ENCODE measurements around the gene IKZF1.

Gene IKZF1

DNA sequence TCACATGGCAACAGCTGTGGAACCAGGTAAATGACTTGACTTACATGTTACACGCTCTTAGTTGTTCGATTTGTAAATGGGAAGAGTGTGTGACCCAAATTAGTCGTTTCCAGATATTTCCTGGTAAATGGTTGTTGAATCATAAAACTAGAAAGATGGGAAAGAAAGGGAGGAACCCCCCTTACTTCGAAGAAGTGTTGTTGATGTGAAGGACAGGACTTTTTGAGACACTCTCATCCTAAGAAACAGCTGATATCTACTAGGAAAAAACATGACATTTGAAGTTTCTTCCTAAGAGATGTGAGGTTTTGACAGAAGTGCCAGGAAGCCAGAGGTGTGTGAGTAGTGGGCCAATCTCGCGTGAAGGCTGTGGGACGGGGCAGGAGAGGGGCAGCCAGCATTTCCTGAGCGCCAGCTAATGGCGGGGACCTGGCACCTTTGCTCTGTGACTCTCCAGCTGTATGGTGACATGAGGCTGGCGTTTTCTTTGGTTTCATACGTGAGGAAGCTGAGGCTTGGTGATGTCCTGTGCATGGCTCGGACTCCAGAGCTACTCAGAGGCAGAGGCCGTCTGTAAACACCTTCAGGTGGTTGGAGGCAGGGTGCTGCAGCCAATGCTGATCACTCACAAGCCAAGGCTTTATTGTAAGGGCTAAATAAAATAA, 53.7 kb downstream of the IKZF1 start:
- DNase-seq, result peak; percentile 69
- peaks cover 3% of the 10 kb centered on the region for H3K9me3 Mint-ChIP-seq

DNA sequence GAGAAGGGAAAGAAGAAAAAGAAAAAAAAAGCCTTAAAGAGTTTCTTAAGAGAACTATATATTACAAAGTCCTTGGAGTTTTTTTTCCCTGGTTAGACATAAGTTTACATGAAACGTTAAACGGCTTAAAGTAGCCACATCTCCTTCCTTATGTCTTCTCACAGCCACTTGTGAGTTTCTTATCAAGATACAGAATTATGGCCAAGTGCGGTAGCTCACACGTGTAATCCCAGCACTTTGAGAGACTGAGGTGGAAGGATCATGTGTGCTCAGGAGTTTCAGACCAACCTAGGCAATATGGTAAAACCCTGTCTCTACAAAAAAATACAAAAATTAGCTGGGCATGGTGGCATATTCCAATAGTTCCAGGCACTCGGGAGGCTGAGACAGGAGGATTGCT, 54.3 kb downstream of the IKZF1 start:
- peaks cover 98% of the 10 kb centered on the region for H3K4me1 Mint-ChIP-seq (ENCODE audit: low read depth)
- H3K27ac Mint-ChIP-seq, result peak overlapping the region; percentile 99
- H3K9me3 Mint-ChIP-seq, result peaks cover 3% of the 10 kb centered on the region
- H3K27me3 Mint-ChIP-seq, result no peaks in the 10 kb centered on the region
- DNase-seq, result no peak
- peaks cover 99% of the 10 kb centered on the region for H3K36me3 Mint-ChIP-seq (ENCODE audit: low read depth)
- H3K4me3 Mint-ChIP-seq, result peak overlapping the region; percentile 62

More for the DNA sequence above, 53.7 kb downstream of the IKZF1 start:
- Mint-ChIP-seq H3K4me1 (ENCODE audit: low read depth) (peaks cover 98% of the 10 kb centered on the region), H3K36me3 (ENCODE audit: low read depth) (peaks cover 99% of the 10 kb centered on the region), H3K27me3 (no peaks in the 10 kb centered on the region), H3K4me3 (peak overlapping the region; percentile 62), H3K27ac (peak overlapping the region; percentile 99)

DNA sequence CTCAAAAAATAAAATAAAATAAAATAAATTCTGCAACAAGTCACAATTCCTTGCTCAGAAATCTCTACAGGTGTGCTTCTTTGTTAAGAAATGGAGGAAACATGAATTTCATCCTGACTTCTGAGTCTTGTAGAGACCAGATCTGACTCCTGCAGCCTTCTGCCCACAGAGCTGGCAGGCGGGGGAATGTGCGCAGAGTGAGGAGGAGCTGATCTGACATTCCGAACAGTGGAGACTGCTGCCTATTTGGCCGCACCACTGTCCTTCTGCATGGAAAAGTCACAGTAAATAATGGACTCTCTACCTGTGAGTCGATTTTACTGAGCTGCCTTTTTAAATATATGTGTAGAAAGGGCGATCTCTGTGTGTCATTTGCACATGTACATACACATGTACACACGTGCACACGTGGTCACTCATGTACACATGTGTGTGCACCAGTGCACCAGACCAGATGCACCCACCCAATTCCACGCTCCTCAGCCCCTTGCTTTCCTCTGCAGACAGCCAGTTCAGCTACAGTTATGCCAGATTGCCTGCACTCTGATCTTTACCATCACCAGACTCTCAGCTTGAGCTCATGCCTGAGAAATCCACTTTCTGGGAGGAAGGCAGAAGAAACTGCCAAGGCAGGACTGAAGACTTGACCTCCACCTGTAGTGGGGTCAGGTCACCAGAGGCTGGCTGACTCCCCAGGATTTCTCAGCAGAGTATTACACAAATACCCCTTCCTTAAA, 54.9 kb downstream of the IKZF1 start:
- peak overlapping the region; percentile 62 for H3K4me3 Mint-ChIP-seq
- H3K9me3 Mint-ChIP-seq, result peaks cover 3% of the 10 kb centered on the region
- peak; percentile 50 for DNase-seq
- no peaks in the 10 kb centered on the region for H3K27me3 Mint-ChIP-seq
- H3K4me1 Mint-ChIP-seq (ENCODE audit: low read depth), result peaks cover 97% of the 10 kb centered on the region
- peak overlapping the region; percentile 99 for H3K27ac Mint-ChIP-seq
- H3K36me3 Mint-ChIP-seq (ENCODE audit: low read depth), result peaks cover 99% of the 10 kb centered on the region

DNA sequence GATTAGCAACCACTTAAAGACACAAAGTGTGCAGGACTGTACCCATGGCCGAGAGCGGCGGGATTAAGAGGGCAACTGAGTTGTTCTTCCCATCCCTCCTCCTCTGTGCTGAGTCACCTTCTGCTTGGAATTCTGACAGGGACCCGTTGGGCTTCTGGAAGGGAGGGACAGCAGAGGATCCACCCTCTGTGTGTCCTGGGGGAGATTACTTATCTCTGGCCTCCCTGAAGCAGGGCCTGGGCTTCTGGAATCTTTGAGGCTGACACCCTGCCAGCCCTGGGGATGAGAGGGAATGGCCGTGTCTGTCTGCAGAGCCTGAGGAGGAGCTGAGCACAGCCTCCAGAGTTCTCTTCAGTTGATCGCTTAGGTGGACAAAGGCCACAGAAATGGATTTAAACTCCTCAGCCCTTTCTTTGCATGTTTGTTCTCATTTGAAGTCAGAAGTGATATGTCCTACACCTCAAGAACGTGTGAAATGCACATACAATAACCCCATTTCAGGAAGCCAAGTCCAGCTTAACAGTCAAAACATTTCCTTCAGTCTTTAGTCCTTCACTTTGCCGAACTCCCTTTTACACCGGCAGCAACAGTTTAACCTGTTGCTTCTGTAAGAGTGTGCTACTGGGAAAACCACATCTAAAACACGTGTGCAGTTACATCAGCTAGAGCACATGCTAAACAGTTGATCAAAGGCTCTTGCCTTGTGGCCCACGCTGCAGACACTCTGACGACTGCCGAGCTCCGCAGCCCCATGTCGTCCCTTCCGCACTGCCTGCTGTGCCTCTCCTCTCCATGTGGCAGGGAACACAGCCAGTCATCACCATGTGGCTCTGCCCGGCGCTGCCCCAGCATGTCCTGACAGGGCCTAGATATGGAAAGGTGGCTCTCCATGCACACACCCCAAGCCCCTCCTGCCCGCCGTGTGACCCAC, 55.7 kb downstream of the IKZF1 start:
- Mint-ChIP-seq H3K9me3 (peaks cover 3% of the 10 kb centered on the region), H3K36me3 (ENCODE audit: low read depth) (peaks cover 99% of the 10 kb centered on the region), H3K4me3 (peak overlapping the region; percentile 62), H3K27me3 (no peaks in the 10 kb centered on the region), H3K27ac (peak overlapping the region; percentile 99), H3K4me1 (ENCODE audit: low read depth) (peaks cover 97% of the 10 kb centered on the region)
- DNase-seq, result peak; percentile 85

DNA sequence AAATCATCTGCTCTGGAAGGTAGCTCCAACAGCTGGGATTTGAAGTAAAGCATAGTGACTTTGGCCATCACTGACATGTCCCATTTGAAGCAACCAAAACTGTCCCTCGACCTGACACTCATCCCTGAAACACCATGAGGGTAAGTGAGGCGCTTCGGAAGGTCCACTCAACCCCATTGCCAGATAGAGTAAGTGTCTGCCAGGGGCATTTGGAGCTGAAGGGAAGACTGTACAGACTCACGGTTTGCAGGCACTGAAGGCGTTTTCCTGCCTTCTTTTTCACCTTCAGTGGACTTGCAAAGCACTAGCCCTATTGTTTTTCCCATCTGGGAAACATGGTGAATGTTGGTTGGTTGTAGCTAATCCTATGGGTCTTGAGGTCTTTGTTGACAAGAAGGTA, 57.6 kb downstream of the IKZF1 start:
- Mint-ChIP-seq H3K4me1 (ENCODE audit: low read depth) (peaks cover 98% of the 10 kb centered on the region), H3K9me3 (peaks cover 3% of the 10 kb centered on the region), H3K27me3 (no peaks in the 10 kb centered on the region), H3K27ac (peak overlapping the region; percentile 99), H3K36me3 (ENCODE audit: low read depth) (peaks cover 99% of the 10 kb centered on the region), H3K4me3 (peak overlapping the region; percentile 16)
- peak; percentile 46 for DNase-seq

DNA sequence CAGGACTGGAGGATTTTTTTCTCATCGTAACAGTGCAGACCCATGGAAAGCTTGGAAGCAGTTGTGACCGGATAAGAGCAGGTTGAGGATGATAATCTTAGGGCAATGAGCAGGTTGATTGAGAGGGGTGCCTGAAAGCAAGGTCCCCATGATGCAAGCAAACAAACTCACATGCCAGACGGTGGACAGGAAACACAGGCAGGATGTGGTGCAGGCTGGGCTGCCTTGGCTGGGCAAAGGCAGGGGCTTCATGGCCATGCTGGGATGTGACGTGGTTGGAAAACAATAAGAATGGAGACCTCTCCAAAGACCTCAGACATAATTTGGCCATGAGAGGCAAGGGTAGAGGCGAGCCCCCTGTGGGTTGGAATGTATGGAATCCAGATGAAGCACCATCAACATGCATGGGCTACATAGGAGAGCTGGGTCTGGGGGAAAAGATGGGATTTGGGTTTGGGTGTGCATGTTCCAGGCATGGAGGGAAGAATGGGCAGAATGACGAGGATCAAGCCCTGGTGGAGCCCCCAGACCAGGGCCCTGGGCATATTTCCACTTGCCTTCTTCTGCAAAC, 58.3 kb downstream of the IKZF1 start:
- Mint-ChIP-seq H3K36me3 (ENCODE audit: low read depth) (peaks cover 99% of the 10 kb centered on the region), H3K4me3 (peak overlapping the region; percentile 16), H3K27me3 (no peaks in the 10 kb centered on the region), H3K4me1 (ENCODE audit: low read depth) (peaks cover 98% of the 10 kb centered on the region), H3K9me3 (peaks cover 3% of the 10 kb centered on the region), H3K27ac (peak overlapping the region; percentile 99)
- DNase-seq, result peak; percentile 59

DNA sequence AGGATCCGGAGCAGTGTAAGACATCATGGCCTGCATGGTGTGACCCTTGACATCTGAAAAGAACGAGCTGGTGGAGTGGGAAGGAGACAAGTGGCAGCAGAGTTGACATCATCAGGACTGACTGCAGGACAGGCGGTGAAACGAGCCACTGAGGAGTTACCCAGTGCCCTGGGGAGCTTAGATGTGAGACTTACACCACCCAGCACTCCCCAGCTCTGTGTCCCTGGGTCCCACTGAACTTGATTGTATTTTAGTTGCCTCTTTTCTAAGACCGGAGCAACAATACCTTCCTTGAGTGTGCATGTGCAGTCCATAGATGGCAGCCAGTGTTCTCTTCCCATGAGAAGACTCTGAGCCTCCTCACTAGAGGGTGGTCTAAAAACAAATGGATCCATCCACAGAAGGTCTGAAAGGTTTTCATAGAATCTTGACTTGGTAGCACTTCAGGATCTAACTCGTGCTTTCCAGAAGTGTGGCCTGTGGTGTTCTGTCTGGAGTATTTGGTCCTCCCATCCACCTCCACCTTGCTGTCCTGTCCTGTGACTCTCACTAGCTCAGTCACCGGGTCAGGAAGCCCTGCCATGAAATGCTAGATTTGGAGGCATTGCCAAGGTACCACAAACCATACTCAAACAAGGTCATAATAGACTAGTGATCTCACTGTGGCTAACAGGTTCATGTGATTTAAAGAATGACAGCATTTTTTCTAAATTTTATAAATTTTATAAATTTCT, 59.0 kb downstream of the IKZF1 start:
- no peaks in the 10 kb centered on the region for H3K27me3 Mint-ChIP-seq
- peaks cover 99% of the 10 kb centered on the region for H3K36me3 Mint-ChIP-seq (ENCODE audit: low read depth)
- peak; percentile 43 for DNase-seq
- peak overlapping the region; percentile 99 for H3K27ac Mint-ChIP-seq
- H3K4me3 Mint-ChIP-seq, result peak overlapping the region; percentile 16
- H3K9me3 Mint-ChIP-seq, result peaks cover 3% of the 10 kb centered on the region
- H3K4me1 Mint-ChIP-seq (ENCODE audit: low read depth), result peaks cover 98% of the 10 kb centered on the region

DNA sequence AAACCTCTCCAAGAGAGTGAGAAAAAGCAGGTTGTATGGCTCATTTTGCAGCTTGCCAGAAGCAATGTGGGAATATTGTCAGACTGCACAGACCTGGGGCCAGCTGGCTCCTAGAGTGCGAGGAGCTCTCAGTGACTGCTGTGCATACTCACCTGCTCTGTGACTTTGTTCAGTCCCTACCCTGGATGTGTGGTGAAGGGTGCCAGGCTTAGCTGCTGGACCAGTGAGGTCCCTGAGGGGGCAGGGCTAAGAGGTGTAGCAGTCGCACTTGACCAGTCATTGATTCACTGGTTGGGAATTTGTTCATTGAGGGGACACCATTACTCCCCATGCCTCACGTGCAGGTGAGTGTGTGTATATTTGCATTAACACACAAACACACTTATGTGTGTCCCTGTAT, 60.1 kb downstream of the IKZF1 start:
- H3K4me1 Mint-ChIP-seq (ENCODE audit: low read depth), result peaks cover 99% of the 10 kb centered on the region
- H3K27ac Mint-ChIP-seq, result peak overlapping the region; percentile 99
- no peaks in the 10 kb centered on the region for H3K27me3 Mint-ChIP-seq
- peaks cover 3% of the 10 kb centered on the region for H3K9me3 Mint-ChIP-seq
- peaks cover 99% of the 10 kb centered on the region for H3K36me3 Mint-ChIP-seq (ENCODE audit: low read depth)
- no peak for DNase-seq
- peak overlapping the region; percentile 16 for H3K4me3 Mint-ChIP-seq

DNA sequence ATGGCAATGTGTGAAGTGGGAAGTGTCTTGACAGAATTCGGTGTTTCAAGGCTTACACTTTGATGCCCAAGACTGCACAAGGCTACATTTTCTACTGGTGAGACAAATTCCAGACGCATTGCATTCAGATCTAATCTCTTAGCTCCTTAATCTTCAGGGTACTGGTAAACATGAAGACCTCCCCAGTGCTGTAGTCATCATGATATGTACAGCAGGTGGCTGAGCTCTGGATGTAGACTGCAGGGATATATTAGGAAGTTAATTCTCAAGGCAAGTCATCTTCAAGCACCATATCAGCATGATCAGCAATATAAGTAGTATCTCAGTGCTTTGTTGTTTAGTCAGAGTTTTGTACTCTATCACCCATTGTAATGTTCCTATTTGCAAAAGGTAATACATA, 61.8 kb downstream of the IKZF1 start:
- Mint-ChIP-seq H3K27me3 (no peaks in the 10 kb centered on the region), H3K36me3 (ENCODE audit: low read depth) (peaks cover 99% of the 10 kb centered on the region), H3K4me1 (ENCODE audit: low read depth) (peaks cover 97% of the 10 kb centered on the region), H3K27ac (peak overlapping the region; percentile 99), H3K4me3 (peak overlapping the region; percentile 21), H3K9me3 (no peaks in the 10 kb centered on the region)
- DNase-seq, result no peak

DNA sequence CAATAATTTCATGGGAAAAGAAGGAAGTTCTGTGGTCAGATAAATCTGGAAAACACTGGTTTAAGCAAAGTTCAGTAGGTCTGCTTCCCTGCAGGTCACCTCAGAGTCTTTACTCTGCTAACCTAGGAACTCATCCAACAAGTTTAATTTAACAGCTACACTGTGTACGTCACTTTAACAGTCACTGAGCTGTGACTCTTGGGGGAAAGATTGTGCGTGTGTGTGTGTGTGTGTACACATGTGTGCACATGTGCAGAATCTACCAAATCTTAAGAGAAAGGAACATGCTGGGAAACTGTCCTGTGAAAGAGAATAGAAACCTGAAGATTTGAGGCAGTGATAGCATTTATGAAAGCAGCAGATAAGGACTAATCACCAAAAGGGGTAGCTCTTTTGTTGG, 62.6 kb downstream of the IKZF1 start:
- no peaks in the 10 kb centered on the region for H3K27me3 Mint-ChIP-seq
- DNase-seq, result no peak
- H3K9me3 Mint-ChIP-seq, result no peaks in the 10 kb centered on the region
- peak overlapping the region; percentile 99 for H3K27ac Mint-ChIP-seq
- H3K4me1 Mint-ChIP-seq (ENCODE audit: low read depth), result peaks cover 97% of the 10 kb centered on the region
- H3K36me3 Mint-ChIP-seq (ENCODE audit: low read depth), result peaks cover 99% of the 10 kb centered on the region
- H3K4me3 Mint-ChIP-seq, result peak overlapping the region; percentile 21

DNA sequence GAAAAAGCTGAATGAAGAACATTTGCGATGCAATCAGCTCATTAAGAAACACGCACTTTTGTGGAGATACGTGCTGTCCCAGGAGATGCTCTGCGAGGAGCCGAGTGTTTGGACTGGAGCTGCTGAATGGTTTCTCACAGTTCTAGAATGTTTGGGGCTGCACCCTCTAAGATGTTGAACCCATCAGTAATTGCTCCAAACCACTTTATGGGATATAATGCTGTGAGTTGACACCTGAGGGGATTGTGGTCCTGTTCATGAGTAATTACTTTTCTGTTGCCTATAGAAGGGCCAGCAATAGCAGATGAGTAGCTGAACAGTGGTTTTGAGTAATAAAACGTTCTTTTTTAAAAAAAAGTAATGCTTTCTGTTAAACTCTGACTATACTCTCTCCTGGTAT, 63.1 kb downstream of the IKZF1 start:
- Mint-ChIP-seq H3K4me1 (ENCODE audit: low read depth) (peaks cover 97% of the 10 kb centered on the region), H3K27me3 (no peaks in the 10 kb centered on the region), H3K36me3 (ENCODE audit: low read depth) (peaks cover 99% of the 10 kb centered on the region), H3K9me3 (no peaks in the 10 kb centered on the region), H3K27ac (peak overlapping the region; percentile 99), H3K4me3 (peak overlapping the region; percentile 54)
- DNase-seq, result no peak

DNA sequence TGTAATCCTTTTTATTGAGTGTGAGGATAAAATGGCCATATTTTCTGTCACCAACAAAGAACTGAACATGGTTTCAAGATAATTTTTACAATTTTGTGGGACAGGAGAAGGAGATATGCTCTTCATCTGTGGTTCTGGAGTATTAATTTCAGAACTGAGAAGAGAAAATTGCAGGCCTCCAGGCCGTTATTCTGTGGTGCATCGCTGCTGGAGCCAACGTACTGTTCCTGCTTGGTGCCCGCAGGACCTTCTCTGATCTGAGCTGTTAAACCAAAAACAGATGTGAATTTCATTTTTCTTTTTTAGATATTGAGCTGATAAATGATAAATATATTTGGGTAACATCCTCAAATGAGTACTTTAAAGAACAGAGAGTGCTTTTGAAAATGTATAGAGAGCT, 63.9 kb downstream of the IKZF1 start:
- H3K9me3 Mint-ChIP-seq, result no peaks in the 10 kb centered on the region
- H3K36me3 Mint-ChIP-seq (ENCODE audit: low read depth), result peaks cover 99% of the 10 kb centered on the region
- peak overlapping the region; percentile 54 for H3K4me3 Mint-ChIP-seq
- peak overlapping the region; percentile 99 for H3K27ac Mint-ChIP-seq
- DNase-seq, result no peak
- H3K27me3 Mint-ChIP-seq, result no peaks in the 10 kb centered on the region
- peaks cover 97% of the 10 kb centered on the region for H3K4me1 Mint-ChIP-seq (ENCODE audit: low read depth)

DNA sequence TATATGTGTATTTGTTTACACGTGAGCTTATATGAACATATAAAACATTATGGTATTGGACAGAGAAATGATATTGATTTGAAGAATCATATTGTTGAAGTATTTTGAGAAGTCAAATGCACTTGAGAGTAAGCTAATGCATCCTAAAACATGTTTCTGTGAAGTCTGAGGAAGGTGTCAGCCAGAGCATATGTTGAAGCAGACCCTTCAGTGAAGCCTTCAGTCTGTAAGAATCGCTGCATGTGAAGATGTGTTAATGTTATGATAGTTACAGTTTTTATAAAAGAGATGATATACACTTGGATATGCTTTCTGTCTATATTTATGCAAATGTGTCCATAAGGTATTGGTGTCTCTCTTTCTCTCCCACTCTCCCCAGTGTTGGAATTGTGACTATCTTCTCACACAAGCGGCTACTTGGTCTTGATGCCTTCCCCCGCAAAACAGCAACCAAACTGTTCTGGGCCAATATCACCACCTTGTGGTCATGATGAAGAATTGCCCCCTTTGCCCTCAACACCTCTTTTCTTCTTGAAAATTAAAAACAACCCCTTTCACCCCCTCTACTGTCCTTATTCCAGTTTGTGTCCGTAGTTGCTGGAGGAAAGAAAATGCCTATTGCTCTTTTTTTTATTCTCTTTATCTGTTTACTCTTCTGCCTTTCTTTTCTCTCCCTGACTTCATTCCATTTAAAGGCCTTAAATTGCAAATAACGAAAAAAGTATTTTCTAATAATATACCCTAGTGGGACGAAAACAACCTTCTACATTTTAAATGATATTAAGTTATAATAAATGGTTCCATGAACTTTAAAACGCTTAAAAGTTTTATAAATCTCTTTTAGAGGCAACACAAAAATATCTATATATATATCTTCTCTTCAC, 64.9 kb downstream of the IKZF1 start:
- no peaks in the 10 kb centered on the region for H3K9me3 Mint-ChIP-seq
- H3K27me3 Mint-ChIP-seq, result no peaks in the 10 kb centered on the region
- peak overlapping the region; percentile 99 for H3K27ac Mint-ChIP-seq
- peaks cover 98% of the 10 kb centered on the region for H3K4me1 Mint-ChIP-seq (ENCODE audit: low read depth)
- peaks cover 99% of the 10 kb centered on the region for H3K36me3 Mint-ChIP-seq (ENCODE audit: low read depth)
- DNase-seq, result no peak
- H3K4me3 Mint-ChIP-seq, result peak overlapping the region; percentile 54

All from activated T-cell treated with anti-CD3 and anti-CD28 coated beads, Interleukin-2, amount 50 U/mL, for 24 hours (primary cell).